HEK293 (cell line): Measurements from ENCODE around the gene FAM240B.

Experiments used
- RBAK ChIP-seq: fragments of 450-650 bp; formaldehyde crosslinking; IDR thresholded peaks from 2 replicates; pipeline ENCODE4 v1.5.1; 2016; ENCODE audit warnings: missing biosample characterization, missing genetic modification characterization
- ZNF214 ChIP-seq: fragments of 450-650 bp; formaldehyde crosslinking; IDR thresholded peaks from 2 replicates; pipeline ENCODE4 v1.5.1; 2017; ENCODE audit warnings: missing biosample characterization, mild to moderate bottlenecking, missing genetic modification characterization, borderline replicate concordance
- ZNF394 ChIP-seq: fragments of 450-650 bp; formaldehyde crosslinking; IDR thresholded peaks from 2 replicates; pipeline ENCODE4 v1.5.1; 2016; ENCODE audit warnings: missing biosample characterization, missing genetic modification characterization, mild to moderate bottlenecking, moderate library complexity, borderline replicate concordance
- TF ChIP-seq, protein P1 (sequence below): fragments of 450-650 bp; formaldehyde crosslinking; IDR thresholded peaks from 2 replicates; pipeline ENCODE4 v1.5.1; 2016; ENCODE audit warnings: missing biosample characterization, missing genetic modification characterization

GRCh38 chr9:38668791-38669466, 51.0 kb downstream of the FAM240B start:
- no peak for TF ChIP-seq ZNF214 (tag by site-specific recombination)
- TF ChIP-seq RBAK (tag by site-specific recombination) = no peak
- TF ChIP-seq, protein P1, sequence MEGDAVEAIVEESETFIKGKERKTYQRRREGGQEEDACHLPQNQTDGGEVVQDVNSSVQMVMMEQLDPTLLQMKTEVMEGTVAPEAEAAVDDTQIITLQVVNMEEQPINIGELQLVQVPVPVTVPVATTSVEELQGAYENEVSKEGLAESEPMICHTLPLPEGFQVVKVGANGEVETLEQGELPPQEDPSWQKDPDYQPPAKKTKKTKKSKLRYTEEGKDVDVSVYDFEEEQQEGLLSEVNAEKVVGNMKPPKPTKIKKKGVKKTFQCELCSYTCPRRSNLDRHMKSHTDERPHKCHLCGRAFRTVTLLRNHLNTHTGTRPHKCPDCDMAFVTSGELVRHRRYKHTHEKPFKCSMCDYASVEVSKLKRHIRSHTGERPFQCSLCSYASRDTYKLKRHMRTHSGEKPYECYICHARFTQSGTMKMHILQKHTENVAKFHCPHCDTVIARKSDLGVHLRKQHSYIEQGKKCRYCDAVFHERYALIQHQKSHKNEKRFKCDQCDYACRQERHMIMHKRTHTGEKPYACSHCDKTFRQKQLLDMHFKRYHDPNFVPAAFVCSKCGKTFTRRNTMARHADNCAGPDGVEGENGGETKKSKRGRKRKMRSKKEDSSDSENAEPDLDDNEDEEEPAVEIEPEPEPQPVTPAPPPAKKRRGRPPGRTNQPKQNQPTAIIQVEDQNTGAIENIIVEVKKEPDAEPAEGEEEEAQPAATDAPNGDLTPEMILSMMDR = no peak
- no peak for TF ChIP-seq ZNF394 (tag by site-specific recombination)
